ENCODE results near the gene TRAPPC3L. TPM values are rescaled to one million over a fixed set of nuclear protein-coding genes. Genes with fewer than 3 reads are reported as not detected.

Gene TRAPPC3L
- 0.70 TPM in 1 of 2 replicates, not detected in the other for total RNA-seq

GRCh38 chr6:116545651-116546050, at the start of gene TRAPPC3L:
Gene TRAPPC3L, minus strand, starts transcription at chr6:116545684. Its CDS starts 170 bp downstream, at chr6:116545514.

GRCh38 chr6:116570856-116571682, 25.6 kb upstream of the TRAPPC3L start, which contains the start of gene RWDD1:
Gene RWDD1, plus strand, starts transcription at chr6:116571504. Its CDS starts 79 bp downstream, at chr6:116571583.

GRCh38 chr6:116553451-116553850, 8.0 kb upstream of the TRAPPC3L start, which contains the start of gene CALHM4:
Gene CALHM4, plus strand, starts transcription at chr6:116553751. Its CDS starts 43 bp downstream, at chr6:116553794.

GRCh38 chr6:116511424-116512110, 33.9 kb downstream of the TRAPPC3L start, which contains the start of gene CALHM5:
Gene CALHM5, plus strand, starts transcription at chr6:116511639. Its CDS starts 58 bp downstream, at chr6:116511697.

GRCh38 chr6:116461331-116461931, 84.1 kb downstream of the TRAPPC3L start, which contains the start of gene CALHM6:
Gene CALHM6, plus strand, starts transcription at chr6:116461375. Its CDS starts 555 bp downstream, at chr6:116461930.

Other genes with a start within 250 kb of the TRAPPC3L start
- gene DSE, start 174.7 kb downstream of the TRAPPC3L start, total RNA-seq = 98.5 and 150 TPM in 2 replicates
- 0.39 and 2.5 TPM in 2 replicates for gene CALHM6, start 84.3 kb downstream of the TRAPPC3L start, total RNA-seq
- gene CALHM5, start 34.0 kb downstream of the TRAPPC3L start, total RNA-seq = 0.04 TPM in 1 of 2 replicates, not detected in the other
- gene CALHM4, start 8.1 kb upstream of the TRAPPC3L start, total RNA-seq = not detected in 2 replicates
- gene RWDD1, start 25.8 kb upstream of the TRAPPC3L start, total RNA-seq = 40.0 and 44.8 TPM in 2 replicates
- 0.16 TPM in 1 of 2 replicates, not detected in the other for gene RSPH4A, start 70.8 kb upstream of the TRAPPC3L start, total RNA-seq
- gene ZUP1, start 123.1 kb upstream of the TRAPPC3L start, total RNA-seq = 6.4 and 9.6 TPM in 2 replicates
- gene KPNA5, start 135.5 kb upstream of the TRAPPC3L start, total RNA-seq = 0.62 and 1.1 TPM in 2 replicates
- gene FAM162B, start 220.0 kb upstream of the TRAPPC3L start, total RNA-seq = 0.08 TPM in 1 of 2 replicates, not detected in the other

All from hair follicular keratinocyte (primary cell).